Activated CD4-positive, alpha-beta T cell treated with anti-CD3 and anti-CD28 coated beads for 1 hour (primary cell): Measurements from ENCODE around the gene CYP1A2.

ENCODE experiments used
- DNase-seq: peaks from one replicate; pipeline ENCODE4 v3.0.0-alpha.2; 2020

The CYP1A2 gene

DNA sequence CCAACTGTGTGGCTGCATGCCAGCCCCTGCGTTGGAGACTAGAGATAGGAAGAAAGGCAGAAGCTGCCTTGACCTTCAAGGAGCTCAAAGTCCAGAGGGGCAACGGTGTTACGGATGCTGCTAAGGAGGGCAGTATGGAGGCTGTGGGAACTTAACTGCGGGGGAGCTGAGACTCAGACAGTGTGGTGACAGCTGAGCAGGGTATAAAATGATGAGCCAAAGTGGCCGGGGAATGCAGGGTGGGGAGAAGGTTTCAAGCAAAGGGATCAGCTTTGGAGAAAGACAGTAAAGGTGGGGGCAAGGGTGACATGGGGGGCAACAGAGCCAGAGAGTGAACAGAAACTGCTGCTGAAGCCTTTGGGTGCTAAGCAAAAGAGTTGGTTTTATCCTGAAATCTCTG lies 6.2 kb upstream of the CYP1A2 start:
- DNase-seq, result no peak

DNA sequence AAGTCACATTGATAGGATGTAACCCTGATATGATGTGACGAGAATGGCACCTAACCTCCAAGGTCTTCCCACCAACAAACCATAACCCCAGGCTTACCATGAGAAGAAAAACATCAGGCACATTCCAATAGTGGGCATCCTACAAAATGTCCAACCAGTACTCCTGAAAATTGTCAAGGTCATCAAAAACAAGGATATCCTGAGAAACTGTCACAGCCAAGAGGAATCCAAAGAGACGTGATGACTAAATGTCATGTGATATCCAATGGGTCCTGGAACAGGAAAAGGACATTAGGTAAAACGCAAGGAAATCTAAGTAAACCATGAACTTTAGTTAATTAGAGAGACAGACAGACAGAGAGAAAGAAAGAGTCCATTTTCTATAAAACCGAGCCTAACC lies 2.3 kb upstream of the CYP1A2 start:
- no peak for DNase-seq

DNA sequence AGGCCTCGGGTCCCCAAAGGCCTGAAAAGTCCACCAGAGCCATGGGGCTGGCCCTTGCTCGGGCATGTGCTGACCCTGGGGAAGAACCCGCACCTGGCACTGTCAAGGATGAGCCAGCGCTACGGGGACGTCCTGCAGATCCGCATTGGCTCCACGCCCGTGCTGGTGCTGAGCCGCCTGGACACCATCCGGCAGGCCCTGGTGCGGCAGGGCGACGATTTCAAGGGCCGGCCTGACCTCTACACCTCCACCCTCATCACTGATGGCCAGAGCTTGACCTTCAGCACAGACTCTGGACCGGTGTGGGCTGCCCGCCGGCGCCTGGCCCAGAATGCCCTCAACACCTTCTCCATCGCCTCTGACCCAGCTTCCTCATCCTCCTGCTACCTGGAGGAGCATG lies 1.2 kb downstream of the CYP1A2 start:
- DNase-seq, result no peak

DNA sequence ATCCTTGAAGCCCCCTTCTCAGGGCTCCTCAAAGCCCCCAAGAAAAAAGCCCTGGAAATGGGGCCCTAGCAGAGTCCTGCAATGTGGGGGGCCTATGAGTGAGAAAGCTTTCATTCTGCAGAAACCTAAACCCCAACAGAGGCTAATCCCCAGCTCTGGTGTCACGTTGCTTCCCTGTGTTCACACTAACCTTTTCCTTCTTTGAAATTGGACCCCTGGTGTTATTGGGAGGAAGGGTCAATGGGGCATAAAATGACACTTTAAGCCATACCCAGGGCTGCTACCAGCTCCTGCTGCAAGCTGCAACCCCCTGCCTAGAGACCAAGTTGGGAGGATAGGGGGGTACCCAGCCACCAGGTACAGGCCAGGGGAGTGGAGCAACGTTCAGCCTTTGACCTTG lies 2.1 kb downstream of the CYP1A2 start:
- no peak for DNase-seq

DNA sequence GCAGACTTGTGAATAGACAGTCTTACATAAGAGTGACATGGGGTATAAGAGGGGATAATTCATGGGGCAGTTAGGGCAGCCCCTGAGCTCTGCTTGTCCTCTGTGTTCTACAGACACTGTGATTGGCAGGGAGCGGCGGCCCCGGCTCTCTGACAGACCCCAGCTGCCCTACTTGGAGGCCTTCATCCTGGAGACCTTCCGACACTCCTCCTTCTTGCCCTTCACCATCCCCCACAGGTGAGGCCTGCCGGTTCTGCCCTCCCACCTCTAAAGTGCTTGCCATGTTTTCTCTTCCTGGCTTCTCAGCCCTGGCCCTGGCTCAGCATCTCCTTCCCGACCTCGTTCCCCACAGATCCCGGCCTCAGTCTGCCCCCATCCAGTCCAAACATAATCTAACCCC lies 3.4 kb downstream of the CYP1A2 start:
- DNase-seq, result no peak

DNA sequence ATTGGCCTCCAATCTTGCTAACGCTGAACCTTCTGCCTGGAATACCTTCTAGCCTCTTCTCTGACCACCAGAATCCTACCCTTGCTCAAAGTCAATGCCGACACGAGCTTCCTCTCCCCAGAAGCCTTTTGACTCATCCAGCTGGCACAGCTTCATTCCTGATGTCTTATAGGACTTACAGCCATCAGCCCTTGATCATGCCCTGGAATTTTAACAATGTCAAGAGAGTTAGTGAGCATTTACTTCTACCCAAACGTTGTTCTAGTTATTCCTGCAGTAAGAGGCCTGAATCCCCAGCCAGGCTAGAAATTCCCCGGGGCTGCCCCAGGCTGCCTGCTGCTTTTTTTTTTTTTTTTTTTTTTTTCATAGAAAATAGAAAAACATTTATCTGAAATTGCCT lies 3.9 kb downstream of the CYP1A2 start:
- no peak for DNase-seq

DNA sequence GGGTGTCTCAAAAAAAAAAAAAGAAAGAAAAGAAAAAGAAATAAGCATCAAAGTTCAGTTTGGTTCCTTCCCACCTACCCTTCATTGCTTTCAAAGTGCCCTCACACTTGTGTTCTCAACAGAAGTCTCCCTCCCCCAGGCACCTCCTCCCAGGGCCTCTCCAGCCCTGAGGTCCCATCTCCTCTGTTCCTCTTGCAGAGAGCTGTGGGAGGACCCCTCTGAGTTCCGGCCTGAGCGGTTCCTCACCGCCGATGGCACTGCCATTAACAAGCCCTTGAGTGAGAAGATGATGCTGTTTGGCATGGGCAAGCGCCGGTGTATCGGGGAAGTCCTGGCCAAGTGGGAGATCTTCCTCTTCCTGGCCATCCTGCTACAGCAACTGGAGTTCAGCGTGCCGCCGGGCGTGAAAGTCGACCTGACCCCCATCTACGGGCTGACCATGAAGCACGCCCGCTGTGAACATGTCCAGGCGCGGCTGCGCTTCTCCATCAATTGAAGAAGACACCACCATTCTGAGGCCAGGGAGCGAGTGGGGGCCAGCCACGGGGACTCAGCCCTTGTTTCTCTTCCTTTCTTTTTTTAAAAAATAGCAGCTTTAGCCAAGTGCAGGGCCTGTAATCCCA lies 6.1 kb downstream of the CYP1A2 start:
- no peak for DNase-seq

DNA sequence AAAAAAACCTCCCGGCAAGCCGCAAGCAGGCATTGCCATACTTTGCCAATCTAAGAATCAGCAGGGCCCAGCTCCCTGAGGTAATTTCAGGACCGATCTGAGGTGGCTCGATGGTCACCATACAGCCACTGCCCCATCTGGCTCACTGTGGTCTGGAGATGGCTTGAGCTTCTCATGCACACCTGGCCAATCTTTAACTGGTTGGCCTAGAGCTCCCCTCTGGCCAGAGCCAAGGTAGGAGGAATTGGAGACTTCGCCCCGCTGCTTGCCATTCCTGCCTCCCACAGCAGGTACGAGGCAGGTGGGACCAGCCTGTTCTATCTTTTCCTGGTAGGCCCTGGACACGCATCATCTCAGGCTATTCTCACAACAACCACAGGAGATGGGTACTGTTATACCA lies 10.1 kb downstream of the CYP1A2 start:
- DNase-seq, result no peak

DNA sequence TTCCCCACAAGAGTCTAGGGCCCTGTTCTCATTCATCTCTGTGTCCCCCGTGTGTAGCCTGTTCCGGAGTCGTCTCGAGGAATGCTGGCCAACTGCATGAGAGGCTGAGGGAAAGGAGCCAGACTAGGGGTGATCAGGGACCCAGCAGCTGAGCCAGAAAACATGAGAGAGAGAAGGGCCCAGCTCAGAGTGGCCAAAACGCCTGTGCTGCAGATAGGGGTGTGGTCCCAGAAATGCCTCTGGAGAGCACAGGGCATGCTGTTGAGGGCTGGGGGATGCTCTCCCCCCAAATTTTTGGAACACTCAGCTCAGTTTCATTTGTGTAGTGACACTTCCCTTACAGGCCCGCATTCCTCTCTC lies 14.1 kb downstream of the CYP1A2 start:
- no peak for DNase-seq

DNA sequence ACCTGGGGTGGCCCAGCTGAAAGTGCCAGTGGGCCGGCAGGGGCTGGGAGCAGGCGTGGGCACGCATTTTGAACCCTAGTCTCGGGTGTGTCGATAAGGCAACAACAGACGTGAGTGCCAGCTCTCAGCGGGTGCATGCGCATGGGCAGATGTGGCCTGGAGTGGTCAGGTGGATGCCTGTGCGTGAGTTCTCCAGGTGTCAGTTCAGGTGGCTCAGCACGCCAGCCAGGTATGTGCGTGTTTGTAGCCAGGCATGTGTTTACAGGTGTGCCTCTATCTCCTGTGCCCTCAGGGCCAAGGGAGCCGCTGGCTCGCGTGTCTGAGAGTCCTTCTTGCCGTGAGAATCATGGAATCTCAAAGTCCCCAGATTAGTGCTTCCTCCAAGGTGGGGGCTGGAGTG lies 14.8 kb downstream of the CYP1A2 start:
- no peak for DNase-seq

DNA sequence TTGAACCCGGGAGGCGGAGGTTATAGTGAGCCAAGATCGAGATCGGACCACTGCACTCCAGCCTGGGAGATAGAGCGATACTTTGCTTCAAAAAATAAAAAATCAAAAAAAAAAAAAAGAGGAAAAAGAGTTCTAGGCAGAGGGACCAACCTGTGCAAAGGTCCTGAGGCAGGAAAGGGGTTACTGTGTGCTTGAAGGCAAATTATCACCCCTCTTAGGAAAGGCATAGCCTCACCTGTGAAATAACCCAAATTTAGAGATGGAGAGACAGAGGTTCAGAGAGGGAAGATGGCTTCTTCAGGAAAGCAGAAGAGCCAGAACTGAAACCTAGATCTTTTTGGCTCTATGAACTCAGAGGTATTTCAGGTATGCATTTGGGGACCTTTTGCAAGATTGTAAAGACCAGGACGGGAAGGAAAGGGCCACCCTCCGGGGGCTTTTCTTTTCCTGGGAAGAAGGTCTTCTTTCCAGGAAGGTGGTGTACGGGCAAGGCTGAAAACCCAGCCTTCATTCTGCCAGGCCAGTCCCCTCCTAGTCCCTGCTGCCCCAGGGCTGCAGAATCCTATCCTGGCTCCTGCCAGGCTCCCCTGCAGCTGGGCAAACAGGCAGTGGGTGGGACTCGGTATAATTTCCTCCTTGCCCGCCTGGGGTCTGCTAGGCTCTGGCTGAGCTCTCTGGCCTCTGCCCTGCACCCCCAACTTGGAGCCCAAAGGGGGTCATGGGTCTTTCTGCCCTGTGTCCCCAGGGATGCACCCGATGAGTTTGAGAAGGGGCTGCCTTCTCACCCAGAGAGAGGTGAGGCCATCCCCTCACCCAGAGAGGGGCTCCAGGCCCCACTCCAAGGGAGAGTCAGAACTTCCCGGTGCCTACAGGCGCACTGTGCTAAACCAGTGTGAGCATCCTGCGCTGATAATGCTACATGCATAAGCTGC lies 18.8 kb downstream of the CYP1A2 start:
- no peak for DNase-seq

DNA sequence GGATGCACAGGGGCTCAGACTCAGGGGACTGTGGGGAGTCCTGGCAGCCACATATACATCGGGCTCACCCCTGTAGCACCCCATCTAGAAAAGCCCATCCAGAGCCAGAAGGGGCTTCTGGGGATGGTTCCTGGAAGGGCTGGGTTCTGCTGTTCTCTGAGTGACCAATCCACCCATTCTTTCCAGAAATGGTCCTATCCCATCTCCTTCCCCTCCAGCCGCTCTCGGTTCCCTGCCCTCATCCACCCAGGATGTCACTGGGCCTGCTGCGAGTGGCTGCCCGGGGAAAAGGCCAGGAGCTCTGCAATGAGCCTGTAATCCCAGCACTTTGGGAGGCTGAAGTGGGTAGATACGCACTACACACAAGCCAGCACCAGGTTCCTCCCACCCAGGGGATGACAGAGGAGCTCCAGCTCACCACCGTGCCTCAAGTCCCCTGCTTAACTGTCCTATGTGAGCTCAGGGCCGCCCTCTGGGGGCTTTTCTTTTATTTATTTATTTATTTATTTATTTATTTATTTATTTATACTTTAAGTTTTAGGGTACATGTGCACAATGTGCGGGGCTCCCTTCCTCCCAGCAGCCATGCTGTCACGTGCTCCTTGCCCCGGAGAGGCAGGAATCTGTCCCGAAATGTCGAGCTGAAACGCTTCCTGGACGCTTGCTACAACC lies 19.6 kb downstream of the CYP1A2 start:
- DNase-seq, result no peak

DNA sequence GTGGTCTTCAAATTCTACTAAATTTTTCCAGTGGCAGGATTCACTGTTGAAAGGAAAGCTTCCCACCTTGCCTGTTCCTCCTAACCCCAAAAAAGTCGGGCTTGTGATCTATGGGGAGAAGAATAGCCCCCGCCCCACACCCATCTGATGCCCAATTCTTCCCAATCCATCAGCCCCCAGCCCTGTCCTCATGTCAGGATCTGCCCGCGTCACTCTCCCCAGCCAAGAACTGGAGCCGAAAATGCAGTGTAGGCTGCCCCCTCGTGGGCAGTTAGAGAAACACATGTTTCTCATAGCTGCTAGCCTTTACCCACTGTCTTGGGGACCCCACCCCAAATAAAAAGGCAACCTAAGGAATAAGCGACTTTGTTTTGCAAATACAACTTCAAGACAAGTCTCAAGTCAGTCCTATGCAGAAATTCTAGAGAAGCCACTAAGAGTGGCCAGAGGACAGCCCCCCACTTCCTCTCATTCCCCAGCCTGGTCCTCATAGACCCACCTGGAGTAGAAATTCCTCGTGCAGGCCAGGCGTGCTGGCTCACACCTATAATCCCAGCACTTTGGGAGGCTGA lies 20.2 kb downstream of the CYP1A2 start:
- DNase-seq, result peak; percentile 44

DNA sequence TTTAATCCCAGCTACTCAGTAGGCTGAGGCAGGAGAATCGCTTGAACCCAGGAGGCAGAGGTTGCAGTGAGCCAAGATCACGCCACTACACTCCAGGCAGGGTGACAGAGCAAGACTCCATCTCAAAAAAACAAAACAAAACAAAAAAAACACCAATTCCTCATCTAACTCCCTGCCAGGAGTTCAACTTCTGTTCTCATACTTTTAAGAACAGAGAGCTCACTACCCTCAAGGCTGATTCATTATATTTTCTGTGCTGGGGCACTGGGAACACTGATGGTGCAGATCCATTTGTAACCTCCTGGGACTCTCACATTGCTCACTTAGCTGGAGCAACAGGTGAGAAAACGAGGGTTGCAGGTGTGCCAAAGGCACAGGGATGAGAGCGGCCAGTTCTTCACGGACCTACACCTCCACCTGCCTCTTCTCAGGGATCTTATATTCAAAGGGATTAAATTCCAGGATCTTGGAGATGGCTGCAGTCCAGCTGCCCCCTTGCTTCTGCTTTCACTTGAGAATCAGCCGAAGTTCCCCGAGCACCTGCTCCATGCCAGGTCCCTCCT lies 20.9 kb downstream of the CYP1A2 start:
- no peak for DNase-seq

DNA sequence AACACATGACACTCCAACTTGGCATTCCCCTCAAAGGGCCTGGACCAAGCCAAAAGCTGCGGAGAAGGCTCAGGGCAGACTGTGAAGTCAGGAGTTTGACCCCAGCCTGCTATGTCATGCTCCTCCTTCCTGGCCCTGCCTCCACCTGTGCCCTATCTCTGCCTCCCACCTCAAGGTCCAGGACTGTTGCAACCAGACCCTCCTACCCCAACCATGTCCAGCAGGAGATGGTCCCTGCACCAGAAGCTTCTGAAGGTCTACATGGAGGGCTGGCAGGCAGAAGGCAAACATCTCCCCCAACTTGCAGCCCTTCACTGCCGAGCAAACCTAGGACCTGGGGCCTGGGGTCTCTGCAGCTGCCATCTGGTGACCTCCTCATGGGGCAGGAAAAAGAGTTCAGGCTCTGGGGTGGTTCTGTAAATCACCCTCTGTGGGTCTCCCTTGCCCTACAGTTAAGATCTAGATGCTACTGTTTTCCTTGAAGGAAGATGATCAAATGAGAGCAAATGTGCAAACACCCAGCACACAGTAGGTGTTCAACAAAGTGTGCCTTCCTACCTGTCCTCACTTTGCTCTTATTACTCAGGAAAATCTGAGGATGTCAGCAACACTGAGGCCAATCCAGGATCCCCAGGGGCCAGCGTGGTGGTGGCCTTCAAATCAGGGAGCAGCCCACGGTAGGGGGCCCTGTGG lies 21.7 kb downstream of the CYP1A2 start:
- no peak for DNase-seq

DNA sequence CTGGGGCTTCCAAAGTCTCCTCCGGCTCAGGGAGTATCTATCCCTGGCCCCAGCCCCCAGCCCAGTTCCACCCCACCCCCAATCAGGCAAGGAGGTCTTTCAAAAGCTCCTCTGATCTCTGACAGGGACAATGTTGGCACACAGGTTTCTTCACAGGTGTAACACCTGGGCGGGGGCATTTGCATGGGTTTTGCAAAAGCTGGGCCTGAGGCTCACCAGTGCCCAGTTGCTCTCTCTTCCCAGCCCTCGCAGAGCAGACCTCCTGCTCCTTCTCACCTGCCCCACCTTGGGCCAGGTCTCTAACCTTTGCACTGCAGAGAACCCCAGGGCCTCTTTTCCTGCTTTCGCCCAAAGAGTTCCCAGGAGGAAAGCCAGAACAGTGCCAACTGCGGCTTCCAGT lies 24.7 kb downstream of the CYP1A2 start:
- DNase-seq, result no peak

DNA sequence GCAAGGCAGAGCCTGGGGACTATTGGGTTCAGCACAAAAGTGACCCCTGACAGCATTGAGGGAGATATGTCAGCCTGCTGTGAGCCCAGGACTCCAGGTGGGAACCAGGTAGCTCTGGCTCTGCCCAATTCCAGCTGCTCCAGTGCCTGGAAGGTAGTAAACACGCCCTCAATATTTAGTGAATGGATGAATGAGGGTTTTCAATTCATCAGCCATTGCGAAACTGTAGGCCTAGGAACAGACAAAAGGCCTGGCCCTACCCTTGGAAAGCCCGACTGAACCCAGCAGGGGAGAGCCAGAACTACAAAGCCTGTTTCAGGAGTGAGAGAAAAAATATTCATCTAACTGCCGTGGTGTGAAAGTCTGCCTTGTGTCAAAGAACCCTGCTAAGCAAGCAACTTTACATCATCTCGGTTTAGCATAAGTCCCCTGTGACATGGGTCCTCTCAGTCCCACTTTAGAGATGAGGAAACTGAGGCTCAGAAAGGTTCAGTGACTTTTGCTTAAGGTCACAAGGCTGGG lies 25.1 kb downstream of the CYP1A2 start:
- no peak for DNase-seq

DNA sequence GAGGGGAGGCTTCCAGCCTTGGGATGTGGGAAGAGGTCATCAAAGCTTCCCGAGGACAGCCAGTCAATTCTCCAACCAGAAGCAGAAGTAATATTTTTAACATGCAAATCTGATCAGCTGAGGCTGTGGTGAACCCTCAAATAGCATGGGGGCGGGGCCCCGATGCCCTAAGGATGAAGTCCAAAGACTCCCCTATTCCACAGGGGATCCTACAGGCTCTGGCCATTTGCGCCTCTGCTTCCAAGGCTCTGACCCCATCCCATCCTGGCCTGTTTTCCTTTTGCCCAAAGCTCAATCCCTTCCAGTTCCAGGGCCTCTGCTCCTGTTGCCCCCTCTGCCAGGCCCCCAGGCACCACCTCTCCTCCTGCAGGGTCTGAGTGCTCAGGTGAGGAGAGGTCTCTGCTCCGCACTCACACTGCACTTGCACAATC lies 26.5 kb downstream of the CYP1A2 start:
- no peak for DNase-seq

DNA sequence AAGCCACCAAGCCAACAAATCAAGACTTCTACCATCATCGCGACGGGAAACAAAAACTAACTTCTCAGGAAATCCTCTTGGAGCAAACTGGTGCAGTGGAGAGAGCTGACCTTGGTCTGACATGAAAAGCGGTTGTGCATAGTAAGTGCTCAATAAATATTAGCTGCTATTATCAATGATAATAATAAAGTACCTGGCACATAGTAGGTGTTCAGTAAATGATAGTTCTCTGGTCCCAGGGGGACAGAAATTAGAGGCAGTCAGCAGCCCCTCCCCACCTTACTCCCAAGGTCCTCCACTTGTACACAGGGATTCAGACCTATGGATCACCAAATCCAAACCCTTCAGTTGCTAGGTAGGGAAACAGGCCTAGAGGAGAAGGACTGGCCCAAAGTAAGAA lies 27.2 kb downstream of the CYP1A2 start:
- DNase-seq, result no peak

DNA sequence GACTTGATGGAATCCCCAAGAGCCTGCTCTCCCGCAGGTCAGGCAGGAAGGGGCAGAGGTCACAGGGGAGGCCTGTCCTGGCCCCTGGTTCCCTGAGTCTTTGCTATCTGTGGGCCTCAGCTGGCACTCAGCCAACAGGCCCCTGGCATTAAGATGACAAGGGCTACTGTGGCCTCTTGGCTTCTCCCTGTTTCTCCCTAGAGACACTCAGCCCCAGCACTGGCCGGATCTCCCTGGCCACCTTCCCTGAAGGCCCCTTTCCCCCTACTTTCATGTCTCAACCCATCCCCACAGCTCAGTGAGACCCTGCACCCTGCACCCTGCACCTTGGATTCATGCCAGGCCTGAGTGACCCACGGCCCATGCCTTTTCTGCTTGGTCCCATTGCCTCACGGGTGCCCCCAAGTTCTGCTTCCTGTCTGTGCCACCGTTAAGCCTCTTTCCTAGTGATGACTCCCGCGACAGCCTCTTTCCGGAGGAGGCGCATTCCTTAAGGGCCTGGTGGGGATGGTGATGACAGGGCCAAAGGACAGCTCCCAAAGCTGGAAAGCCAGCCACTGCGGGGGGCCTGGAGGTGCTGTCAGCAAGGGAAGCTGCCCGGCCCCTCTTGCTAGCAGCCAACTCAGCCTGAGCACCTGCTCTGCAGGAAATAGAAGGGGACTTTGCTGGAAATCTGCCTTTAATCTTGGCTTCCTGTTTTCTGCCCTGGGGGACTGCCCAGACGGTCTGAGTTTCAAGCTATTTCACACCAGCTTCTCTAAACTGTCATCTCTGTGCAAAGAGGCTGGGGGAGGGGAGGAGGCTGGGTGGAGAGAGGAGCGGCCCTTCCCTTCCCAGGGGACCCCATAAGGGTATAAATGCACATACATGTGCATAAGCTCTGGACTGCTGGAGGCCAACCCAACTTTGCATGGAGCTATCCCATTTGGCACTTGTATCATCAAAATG lies 28.4 kb downstream of the CYP1A2 start:
- peak; percentile 37 for DNase-seq
